HepG2 (cell line): Measurements from ENCODE around the gene OTX1. TPM values are rescaled to one million over a fixed set of nuclear protein-coding genes. Genes with fewer than 3 reads are reported as not detected.

Source experiments
- ATAC-seq: fragments of 200-7000 bp; cut with Tn5 transposase; 3 replicates; pipeline ENCODE4 v1.9.1; 2020; ENCODE audit warnings: mild to moderate bottlenecking, moderate library complexity
- BruUV-seq: library from RNA; stranded (reverse); fragments of 400-500 nt; replicated peaks from 2 replicates; lab custom pipeline; 2021; lab: Mats Ljungman, UMichigan
- CTCF ChIA-PET: fragments of 300-600 bp; formaldehyde crosslinking; extraction: SDS; loops from one replicate; lab custom pipeline; 2021; ENCODE audit warnings: low total read pairs, inconsistent platforms, low intra/inter-chr PET ratio; lab: Yijun Ruan, JAX
- POLR2A ChIA-PET: fragments of 350-600 bp; sonication (Branson Sonifier 250); formaldehyde crosslinking; loops from one replicate; lab custom pipeline; 2020; ENCODE audit warnings: antibody characterized with exemption, inconsistent platforms; lab: Yijun Ruan, JAX
- DNase-seq: peaks from one replicate; pipeline ENCODE4 v3.0.0-alpha.2; 2015; ENCODE audit warnings: low spot score
- FAIRE-seq: peaks from 3 replicates; lab custom pipeline; 2011; peaks lifted over from hg19 to GRCh38; lab: Jason Lieb, UNC
- H2AFZ ChIP-seq: one replicate; pipeline ENCODE4 v1.6.1; 2011; ENCODE audit warnings: low read length, inconsistent platforms
- H3K27ac ChIP-seq: fragments of 300-600 bp; 3 replicates; pipeline ENCODE4 v1.8.0; 2011; ENCODE audit warnings: mixed run types, mild to moderate bottlenecking, mixed read lengths, low read length, inconsistent platforms; ENCODE audit not compliant: insufficient read depth; ENCODE audit errors: extremely low read length
- H3K27me3 ChIP-seq, 2 experiments: fragments of 200-600 bp in 1 of 2; 2 replicates in 1 of 2; 3 replicates in 1 of 2; pipeline versions ENCODE4 v1.6.0 to v1.8.0; 2011; ENCODE audit warnings: low read length in 2 of 2, mild to moderate bottlenecking in 2 of 2, moderate library complexity in 2 of 2, inconsistent platforms in 1 of 2; ENCODE audit not compliant: insufficient read depth in 2 of 2, control insufficient read depth in 1 of 2
- H3K36me3 ChIP-seq, 2 experiments: fragments of 200-600 bp in 1 of 2; replicated peaks in 1 of 2; 2 replicates in 1 of 2; 3 replicates in 1 of 2; pipeline versions ENCODE4 v1.5.1 to v1.8.0; 2011; ENCODE audit warnings: low read length in 2 of 2, inconsistent platforms in 1 of 2; ENCODE audit not compliant: insufficient read depth in 2 of 2, control insufficient read depth in 1 of 2
- H3K4me1 ChIP-seq: 2 replicates; pipeline ENCODE4 v1.5.1; 2012; ENCODE audit warnings: low read length, inconsistent platforms; ENCODE audit not compliant: insufficient read depth
- H3K4me2 ChIP-seq: 2 replicates; pipeline ENCODE4 v1.6.0; 2011; ENCODE audit warnings: low read depth, low read length, inconsistent platforms
- H3K4me3 ChIP-seq, 3 experiments: fragments of 200-600 bp in 1 of 3; sonication (generic), shearing (Covaris generic) in 1 of 3; replicated peaks in 1 of 3; 2 replicates each; pipeline ENCODE4 v1.5.1; 2011 to 2016; ENCODE audit warnings: low read length in 3 of 3, inconsistent platforms in 2 of 3, low read depth in 2 of 3, mild to moderate bottlenecking in 2 of 3, control low read depth in 1 of 3, mixed read lengths in 1 of 3; ENCODE audit not compliant: insufficient read depth in 1 of 3
- H3K79me2 ChIP-seq: one replicate; pipeline ENCODE4 v1.6.1; 2011; ENCODE audit warnings: low read length, inconsistent platforms; ENCODE audit not compliant: insufficient read depth
- H3K9ac ChIP-seq: 2 replicates; pipeline ENCODE4 v1.6.0; 2011; ENCODE audit warnings: mild to moderate bottlenecking, low read depth, low read length, inconsistent platforms; ENCODE audit not compliant: insufficient read depth
- H3K9me3 ChIP-seq: 2 replicates; pipeline ENCODE4 v1.5.1; 2012; ENCODE audit warnings: mild to moderate bottlenecking, low read length
- H4K20me1 ChIP-seq: 2 replicates; pipeline ENCODE4 v1.6.0; 2011; ENCODE audit warnings: inconsistent platforms, mild to moderate bottlenecking, low read length, moderate library complexity; ENCODE audit not compliant: insufficient read depth
- AGO1 ChIP-seq: fragments of 200-400 bp; formaldehyde crosslinking; IDR thresholded peaks from 2 replicates; pipeline ENCODE4 v1.6.1; 2017; ENCODE audit warnings: mild to moderate bottlenecking, low read depth, low read length, moderate library complexity; ENCODE audit not compliant: poor library complexity, severe bottlenecking
- FOXK2 ChIP-seq: fragments of 450-650 bp; IDR thresholded peaks from 2 replicates; pipeline ENCODE4 v1.6.1; 2016
- GABPB1 ChIP-seq: IDR thresholded peaks from 2 replicates; pipeline ENCODE4 v1.6.1; 2016; ENCODE audit warnings: mild to moderate bottlenecking, missing genetic modification reagents, moderate library complexity, missing compliant biosample characterization
- HDAC2 ChIP-seq: sonication (generic); formaldehyde crosslinking; IDR thresholded peaks from 2 replicates; pipeline ENCODE4 v1.4.0; 2020; ENCODE audit warnings: missing genetic modification reagents
- KLF16 ChIP-seq, 2 experiments: sonication (generic) in 1 of 2; formaldehyde crosslinking in 1 of 2; IDR thresholded peaks; 2 replicates each; pipeline versions ENCODE4 v1.6.1 to v1.8.0; 2016 to 2023; ENCODE audit warnings: missing genetic modification reagents in 2 of 2, missing compliant biosample characterization in 1 of 2
- SRY ChIP-seq: sonication (generic); formaldehyde crosslinking; IDR thresholded peaks from 2 replicates; pipeline ENCODE4 v1.8.0; 2022; ENCODE audit warnings: mild to moderate bottlenecking, missing genetic modification reagents
- TCF12 ChIP-seq, 2 experiments: fragments of 450-650 bp in 1 of 2; sonication (generic) in 1 of 2; formaldehyde crosslinking in 1 of 2; IDR thresholded peaks; 2 replicates each; pipeline versions ENCODE4 v1.6.1 to v1.8.0; 2017 to 2022; ENCODE audit warnings: antibody characterized with exemption in 1 of 2, mild to moderate bottlenecking in 1 of 2, missing genetic modification reagents in 1 of 2, moderate library complexity in 1 of 2
- ZNF446 ChIP-seq: sonication (generic); formaldehyde crosslinking; IDR thresholded peaks from 2 replicates; pipeline ENCODE4 v1.5.0; 2020; ENCODE audit warnings: mild to moderate bottlenecking, missing genetic modification reagents
- ZNF687 ChIP-seq: sonication (generic); formaldehyde crosslinking; IDR thresholded peaks from 2 replicates; pipeline ENCODE4 v1.5.1; 2020; ENCODE audit warnings: mild to moderate bottlenecking, missing genetic modification reagents, moderate library complexity
- WGBS: methylation state at CpG from one replicate; pipeline ENCODE4 v1.1.6; 2017; ENCODE audit warnings: low lambda C conversion rate; 5-methylcytosine and 5-hydroxymethylcytosine counted together
- in situ Hi-C: cut with HindIII; loops from 2 replicates; pipeline ENCODE4 v1.10.0; 2017; ENCODE audit warnings: low pct_unique_long_range_greater_than_20kb; ENCODE audit not compliant: extremely low pct_ligation_motif_present
- intact Hi-C: fragments of 100-400 bp; cut with micrococcal nuclease; formaldehyde crosslinking; loops from one replicate; pipeline ENCODE4 v1.10.0; 2022; ENCODE audit not compliant: unreplicated experiment
- polyA plus RNA-seq, 8 experiments: library from polyadenylated mRNA; depleted of rRNA in 3 of 8; stranded (reverse) in 7 of 8; unstranded in 1 of 8; fragments of >200 nt; fragmentation: Illumina TruSeq in 4 of 8; extraction: Trizol in 4 of 8; gene quantifications; 2 replicates each; pipeline versions ENCODE4 v1.2.1 to v1.2.3, GENCODE V29; 2011 to 2016; ENCODE audit warnings: low read depth in 4 of 8, missing spikeins in 1 of 8, mixed read lengths in 1 of 8; ENCODE audit not compliant: insufficient read depth in 1 of 8
- total RNA-seq, 5 experiments: library from RNA; depleted of rRNA; stranded (reverse); fragments of >200 nt; fragmentation: Illumina TruSeq; extraction: Trizol; gene quantifications; 2 replicates each; pipeline ENCODE4 v1.2.3, GENCODE V29; 2016; ENCODE audit warnings: low read depth in 1 of 5
- TF ChIP-seq, protein P1 (sequence below): sonication (generic); formaldehyde crosslinking; IDR thresholded peaks from 2 replicates; pipeline ENCODE4 v1.4.0; 2020; ENCODE audit warnings: missing genetic modification reagents
- TF ChIP-seq, protein P2 (sequence below): sonication (generic); formaldehyde crosslinking; IDR thresholded peaks from 2 replicates; pipeline ENCODE4 v1.9.0; 2021; ENCODE audit warnings: missing genetic modification reagents, borderline replicate concordance

OTX1 gene
- total and polyA plus RNA-seq, 2 of the 13 experiments (the other 11 are each of a cell fraction or from before 2014, with no cell fraction given), result 1.0 to 5.0 TPM

GRCh38 chr2:63051042-63051794, 588 bp downstream of the OTX1 start:
- BruUV-seq, result TSS peak; percentile 47
- ATAC-seq, result peak; percentile 11
- ChIA-PET CTCF (no interaction called here), POLR2A (interaction anchor here (1.0 to 1.2 kb wide), 2 partner anchors 11 to 142 kb away, joined by 3 to 4 read pairs; no protein-coding TSS in a partner anchor)
- Histone ChIP-seq H3K27me3 (no peaks in the 10 kb centered on the region; a peak in 1 of 5 replicates), H3K36me3 (peaks cover 20 to 45% of the 10 kb centered on the region in 2 experiments), H3K9ac (peak overlapping the region; percentile 90), H3K79me2 (peaks cover 8% of the 10 kb centered on the region), H3K4me3 (peak overlapping the region; percentile 80 to 99 (median 98)), H3K4me1 (peaks cover 30% of the 10 kb centered on the region), H4K20me1 (no peaks in the 10 kb centered on the region), H3K4me2 (peak overlapping the region; percentile 76), H3K9me3 (no peaks in the 10 kb centered on the region), H2AFZ (peak overlapping the region; percentile 94), H3K27ac (peak overlapping the region; percentile 83)
- FAIRE-seq, result no peak
- intact Hi-C loops (loop anchor here (2.0 kb wide), 1 partner anchor 250 kb away; no protein-coding TSS in a partner anchor), in situ Hi-C loops (loop anchor here (25.0 kb wide), 1 partner anchor 639 kb away; no protein-coding TSS in a partner anchor)
- WGBS, result 16% methylated on average over 36 of the region's 42 CpGs
- no peak for DNase-seq
- peak; percentile 12; the same call in 1 of the 2 replicates for TF ChIP-seq SRY (CRISPR knock-in tag)
- TF ChIP-seq ZNF446 (CRISPR knock-in tag), result 0 out of 2 replicates have a peak, but pooled peaks have one; percentile 71
- TF ChIP-seq, protein P1, sequence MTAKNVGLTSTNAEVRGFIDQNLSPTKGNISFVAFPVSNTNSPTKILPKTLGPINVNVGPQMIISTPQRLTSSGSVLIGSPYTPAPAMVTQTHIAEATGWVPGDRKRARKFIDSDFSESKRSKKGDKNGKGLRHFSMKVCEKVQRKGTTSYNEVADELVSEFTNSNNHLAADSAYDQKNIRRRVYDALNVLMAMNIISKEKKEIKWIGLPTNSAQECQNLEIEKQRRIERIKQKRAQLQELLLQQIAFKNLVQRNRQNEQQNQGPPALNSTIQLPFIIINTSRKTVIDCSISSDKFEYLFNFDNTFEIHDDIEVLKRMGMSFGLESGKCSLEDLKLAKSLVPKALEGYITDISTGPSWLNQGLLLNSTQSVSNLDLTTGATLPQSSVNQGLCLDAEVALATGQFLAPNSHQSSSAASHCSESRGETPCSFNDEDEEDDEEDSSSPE (CRISPR knock-in tag), result peak; percentile 52
- no peak for TF ChIP-seq TCF12 (IDR thresholded peaks at IDR 0.05)
- 0 out of 2 replicates have a peak, but pooled peaks have one; percentile 73 for TF ChIP-seq TCF12 (CRISPR knock-in tag; IDR thresholded peaks at IDR 0.05)
- no peak for TF ChIP-seq FOXK2
- peak; percentile 14; the same call in 1 of the 2 replicates for TF ChIP-seq HDAC2
- no peak; the same call in 1 of the 2 replicates for TF ChIP-seq GABPB1 (CRISPR knock-in tag)
- TF ChIP-seq AGO1, result peak; percentile 38
- TF ChIP-seq, protein P2, sequence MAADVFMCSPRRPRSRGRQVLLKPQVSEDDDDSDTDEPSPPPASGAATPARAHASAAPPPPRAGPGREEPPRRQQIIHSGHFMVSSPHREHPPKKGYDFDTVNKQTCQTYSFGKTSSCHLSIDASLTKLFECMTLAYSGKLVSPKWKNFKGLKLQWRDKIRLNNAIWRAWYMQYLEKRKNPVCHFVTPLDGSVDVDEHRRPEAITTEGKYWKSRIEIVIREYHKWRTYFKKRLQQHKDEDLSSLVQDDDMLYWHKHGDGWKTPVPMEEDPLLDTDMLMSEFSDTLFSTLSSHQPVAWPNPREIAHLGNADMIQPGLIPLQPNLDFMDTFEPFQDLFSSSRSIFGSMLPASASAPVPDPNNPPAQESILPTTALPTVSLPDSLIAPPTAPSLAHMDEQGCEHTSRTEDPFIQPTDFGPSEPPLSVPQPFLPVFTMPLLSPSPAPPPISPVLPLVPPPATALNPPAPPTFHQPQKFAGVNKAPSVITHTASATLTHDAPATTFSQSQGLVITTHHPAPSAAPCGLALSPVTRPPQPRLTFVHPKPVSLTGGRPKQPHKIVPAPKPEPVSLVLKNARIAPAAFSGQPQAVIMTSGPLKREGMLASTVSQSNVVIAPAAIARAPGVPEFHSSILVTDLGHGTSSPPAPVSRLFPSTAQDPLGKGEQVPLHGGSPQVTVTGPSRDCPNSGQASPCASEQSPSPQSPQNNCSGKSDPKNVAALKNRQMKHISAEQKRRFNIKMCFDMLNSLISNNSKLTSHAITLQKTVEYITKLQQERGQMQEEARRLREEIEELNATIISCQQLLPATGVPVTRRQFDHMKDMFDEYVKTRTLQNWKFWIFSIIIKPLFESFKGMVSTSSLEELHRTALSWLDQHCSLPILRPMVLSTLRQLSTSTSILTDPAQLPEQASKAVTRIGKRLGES (CRISPR knock-in tag), result no peak; the same call in 1 of the 2 replicates
- TF ChIP-seq KLF16 (CRISPR knock-in tag; IDR thresholded peaks at IDR 0.05), result 0 out of 4 replicates have a peak, but pooled peaks of 1 of the 2 experiments have one; percentile 11
- peak; percentile 41 for TF ChIP-seq ZNF687
